ENCODE measurements around the gene TAAR6.

TAAR6 gene

GRCh38 chr6:132570221-132570777, at the start of gene TAAR6:
Gene TAAR6 (plus strand): TSS chr6:132570322. CDS start chr6:132570322, 0 bp downstream.
- H3K79me2 ChIP-seq (ENCODE audit: low read length), result no peaks in the 10 kb centered on the region
- H3K9ac ChIP-seq (ENCODE audit: low read length), result no peak within 1 kb of the TSS
- no peak within 1 kb of the TSS for H3K4me2 ChIP-seq (ENCODE audit: low read depth, low read length)
- no peaks in the 10 kb centered on the region for H3K36me3 ChIP-seq (replicated peaks; ENCODE audit: insufficient read depth, low read length)
- no peaks in the 10 kb centered on the region for H4K20me1 ChIP-seq (ENCODE audit: insufficient read depth, low read length)
- no peaks in the 10 kb centered on the region for H3K4me1 ChIP-seq (ENCODE audit: low read length)
- DNase-seq, result no peak
- H3K27me3 ChIP-seq (replicated peaks; ENCODE audit: insufficient read depth, low read length), result no peaks in the 10 kb centered on the region
- no peak within 1 kb of the TSS for H3K27ac ChIP-seq (ENCODE audit: low read length)
- H3F3A ChIP-seq (ENCODE audit: insufficient read depth, low read length), result no peaks in the 10 kb centered on the region
- TF ChIP-seq EZH2phosphoT487 (IDR thresholded peaks at IDR 0.05; ENCODE audit: low read length) (no peak), EZH2 (optimal IDR thresholded peaks at IDR 0.05; ENCODE audit: low read depth, low read length) (no peak), CTCF (IDR thresholded peaks at IDR 0.05; ENCODE audit: low read length) (no peak)
- H3K9me3 ChIP-seq (replicated peaks; ENCODE audit: insufficient read depth, low read length), result no peaks in the 10 kb centered on the region
- no peak within 1 kb of the TSS for H3K4me3 ChIP-seq (ENCODE audit: low read length)
- no peak within 1 kb of the TSS for H2AFZ ChIP-seq (ENCODE audit: low read length)
- no peaks in the 10 kb centered on the region for H3K9me2 ChIP-seq (replicated peaks; ENCODE audit: insufficient read depth, low read length)

GRCh38 chr6:132520953-132521352, 49.2 kb upstream of the TAAR6 start:
- Histone ChIP-seq H3K27ac (ENCODE audit: low read length) (no peak overlapping the region), H3K4me1 (ENCODE audit: low read length) (no peaks in the 10 kb centered on the region), H4K20me1 (ENCODE audit: insufficient read depth, low read length) (no peaks in the 10 kb centered on the region), H2AFZ (ENCODE audit: low read length) (no peak overlapping the region), H3K4me3 (ENCODE audit: low read length) (no peak overlapping the region), H3K79me2 (ENCODE audit: low read length) (no peaks in the 10 kb centered on the region), H3F3A (ENCODE audit: insufficient read depth, low read length) (no peaks in the 10 kb centered on the region), H3K36me3 (replicated peaks; ENCODE audit: insufficient read depth, low read length) (no peaks in the 10 kb centered on the region), H3K27me3 (replicated peaks; ENCODE audit: insufficient read depth, low read length) (no peaks in the 10 kb centered on the region), H3K4me2 (ENCODE audit: low read depth, low read length) (no peak overlapping the region), H3K9me3 (replicated peaks; ENCODE audit: insufficient read depth, low read length) (no peaks in the 10 kb centered on the region), H3K9ac (ENCODE audit: low read length) (no peak overlapping the region), H3K9me2 (replicated peaks; ENCODE audit: insufficient read depth, low read length) (no peaks in the 10 kb centered on the region)
- TF ChIP-seq EZH2phosphoT487 (IDR thresholded peaks at IDR 0.05; ENCODE audit: low read length) (no peak), EZH2 (optimal IDR thresholded peaks at IDR 0.05; ENCODE audit: low read depth, low read length) (no peak), CTCF (IDR thresholded peaks at IDR 0.05; ENCODE audit: low read length) (no peak)
- DNase-seq, result no peak

DNA sequence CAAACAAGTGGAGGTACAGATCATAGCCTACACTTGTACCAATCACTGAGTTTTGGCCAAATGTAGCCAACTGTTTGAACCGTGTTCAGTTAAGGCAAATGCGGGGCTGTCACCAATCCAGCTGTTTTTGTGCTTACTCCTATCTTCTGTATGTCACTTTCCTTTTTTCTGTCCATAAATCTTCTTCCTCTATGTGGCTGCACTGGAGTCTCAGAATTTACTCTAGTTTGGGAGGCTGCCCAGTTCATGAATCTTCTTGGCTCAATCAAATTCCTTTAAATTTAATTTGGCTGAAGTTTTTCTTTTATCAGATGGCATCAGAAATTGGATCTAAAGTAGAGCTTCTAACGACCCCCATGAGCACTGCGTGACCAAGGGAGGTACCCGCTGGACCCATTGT, 45.5 kb upstream of the TAAR6 start:
- Histone ChIP-seq H3F3A (ENCODE audit: insufficient read depth, low read length) (no peaks in the 10 kb centered on the region), H3K9me3 (replicated peaks; ENCODE audit: insufficient read depth, low read length) (no peaks in the 10 kb centered on the region), H3K27me3 (replicated peaks; ENCODE audit: insufficient read depth, low read length) (no peaks in the 10 kb centered on the region), H3K9me2 (replicated peaks; ENCODE audit: insufficient read depth, low read length) (no peaks in the 10 kb centered on the region), H2AFZ (ENCODE audit: low read length) (no peak overlapping the region), H3K9ac (ENCODE audit: low read length) (no peak overlapping the region), H3K4me2 (ENCODE audit: low read depth, low read length) (no peak overlapping the region), H4K20me1 (ENCODE audit: insufficient read depth, low read length) (no peaks in the 10 kb centered on the region), H3K79me2 (ENCODE audit: low read length) (no peaks in the 10 kb centered on the region), H3K27ac (ENCODE audit: low read length) (no peak overlapping the region), H3K36me3 (replicated peaks; ENCODE audit: insufficient read depth, low read length) (no peaks in the 10 kb centered on the region), H3K4me3 (ENCODE audit: low read length) (no peak overlapping the region), H3K4me1 (ENCODE audit: low read length) (no peaks in the 10 kb centered on the region)
- TF ChIP-seq CTCF (IDR thresholded peaks at IDR 0.05; ENCODE audit: low read length) (no peak), EZH2phosphoT487 (IDR thresholded peaks at IDR 0.05; ENCODE audit: low read length) (no peak), EZH2 (optimal IDR thresholded peaks at IDR 0.05; ENCODE audit: low read depth, low read length) (no peak)
- no peak for DNase-seq

All from MM.1S (cell line).